Erythroblast (primary cell): ENCODE results near the gene ZNF219.

Experiments
- GATA1 ChIP-seq: IDR thresholded peaks from 2 replicates; pipeline ENCODE4 v1.6.1; 2011; ENCODE audit warnings: low read depth, mild to moderate bottlenecking, control low read depth, low read length, moderate library complexity
- POLR2A ChIP-seq: IDR thresholded peaks from 2 replicates; pipeline ENCODE4 v1.6.1; 2011; ENCODE audit warnings: mild to moderate bottlenecking, low read length

GRCh38 chr14:21084396-21084795 lies 14.1 kb downstream of the ZNF219 start:
- TF ChIP-seq POLR2A (no peak), GATA1 (no peak)
